ENCODE data around the gene CGB7.
"Not testable (repeated sequence)": the region's sequence is repeated elsewhere in the genome, so short reads cannot be mapped to it uniquely, and the experiment has no call there.

CGB7 gene

GRCh38 chr19:49020931-49021895, 36.3 kb downstream of the CGB7 start:
- no peak for DNase-seq

GRCh38 chr19:49020342-49020741, 37.2 kb downstream of the CGB7 start:
- DNase-seq = no peak

More at GRCh38 chr19:49020931-49021895, 36.3 kb downstream of the CGB7 start:
- intact Hi-C loops (cut with DNase I) = no loop called here

GRCh38 chr19:49019242-49019932, 38.2 kb downstream of the CGB7 start:
- DNase-seq = peak in 28 of 42 donors; percentile 11 to 62 (median 32)
- intact Hi-C loops (cut with DNase I) = no loop called here

More at GRCh38 chr19:49020342-49020741, 37.2 kb downstream of the CGB7 start:
- intact Hi-C loops (cut with DNase I) = no loop called here

GRCh38 chr19:49018388-49019241, 38.9 kb downstream of the CGB7 start:
- intact Hi-C loops (cut with DNase I) = not testable (repeated sequence)
- peak in 1 of 42 donors; percentile 33 for DNase-seq

GRCh38 chr19:49017666-49018351, 39.7 kb downstream of the CGB7 start:
- intact Hi-C loops (cut with DNase I) = no loop called here
- peak in 29 of 42 donors; percentile 8 to 62 (median 25) for DNase-seq

GRCh38 chr19:49017041-49017665, 40.4 kb downstream of the CGB7 start, which contains the start of gene LHB:
Gene LHB (minus strand): TSS chr19:49017091. CDS start chr19:49017081, 10 bp downstream.
- no peak for DNase-seq
- intact Hi-C loops (cut with DNase I) = no loop called here

- DNase-seq = no peak
- intact Hi-C loops (cut with DNase I) = no loop called here
Observed at GRCh38 chr19:49016067-49016839, 41.3 kb downstream of the CGB7 start.

GRCh38 chr19:49014870-49015255, 42.7 kb downstream of the CGB7 start:
- DNase-seq = no peak
- intact Hi-C loops (cut with DNase I) = no loop called here

- no peak for DNase-seq
- intact Hi-C loops (cut with DNase I) = no loop called here
Observed at GRCh38 chr19:49014123-49014869, 43.3 kb downstream of the CGB7 start.

- DNase-seq = no peak
- intact Hi-C loops (cut with DNase I) = no loop called here
Observed at GRCh38 chr19:49011194-49011593, 46.4 kb downstream of the CGB7 start.

- intact Hi-C loops (cut with DNase I) = no loop called here
- no peak for DNase-seq
Observed at GRCh38 chr19:49010453-49010852, 47.1 kb downstream of the CGB7 start.

GRCh38 chr19:49009828-49010227, 47.7 kb downstream of the CGB7 start:
- intact Hi-C loops (cut with DNase I) = no loop called here
- DNase-seq = no peak

- intact Hi-C loops (cut with DNase I) = no loop called here
- DNase-seq = no peak
Observed at GRCh38 chr19:49006905-49007304, 50.6 kb downstream of the CGB7 start.

GRCh38 chr19:49004964-49005614, 52.5 kb downstream of the CGB7 start:
- no peak for DNase-seq
- intact Hi-C loops (cut with DNase I) = no loop called here

Measured in head of caudate nucleus (tissue), 42 donors.